Skin epidermis (tissue), 12 donors: Measurements from ENCODE around the gene RCSD1.
A peak's percentile ranks its signal among the peaks of the same experiment; 100 is the strongest.

Source experiments
- H3K27ac ChIP-seq, 21 experiments: fragments of 200-600 bp; sonication (generic) in 11 of 21; one replicate each; pipeline ENCODE4 v1.5.0; 2020; ENCODE audit warnings: mild to moderate bottlenecking in 3 of 21, inconsistent platforms in 2 of 21, moderate library complexity in 2 of 21
- H3K4me3 ChIP-seq, 7 experiments: fragments of 200-600 bp; sonication (generic) in 2 of 7; one replicate each; pipeline ENCODE4 v1.5.0; 2020; ENCODE audit warnings: inconsistent platforms in 2 of 7, mild to moderate bottlenecking in 2 of 7, moderate library complexity in 1 of 7

RCSD1 gene

DNA sequence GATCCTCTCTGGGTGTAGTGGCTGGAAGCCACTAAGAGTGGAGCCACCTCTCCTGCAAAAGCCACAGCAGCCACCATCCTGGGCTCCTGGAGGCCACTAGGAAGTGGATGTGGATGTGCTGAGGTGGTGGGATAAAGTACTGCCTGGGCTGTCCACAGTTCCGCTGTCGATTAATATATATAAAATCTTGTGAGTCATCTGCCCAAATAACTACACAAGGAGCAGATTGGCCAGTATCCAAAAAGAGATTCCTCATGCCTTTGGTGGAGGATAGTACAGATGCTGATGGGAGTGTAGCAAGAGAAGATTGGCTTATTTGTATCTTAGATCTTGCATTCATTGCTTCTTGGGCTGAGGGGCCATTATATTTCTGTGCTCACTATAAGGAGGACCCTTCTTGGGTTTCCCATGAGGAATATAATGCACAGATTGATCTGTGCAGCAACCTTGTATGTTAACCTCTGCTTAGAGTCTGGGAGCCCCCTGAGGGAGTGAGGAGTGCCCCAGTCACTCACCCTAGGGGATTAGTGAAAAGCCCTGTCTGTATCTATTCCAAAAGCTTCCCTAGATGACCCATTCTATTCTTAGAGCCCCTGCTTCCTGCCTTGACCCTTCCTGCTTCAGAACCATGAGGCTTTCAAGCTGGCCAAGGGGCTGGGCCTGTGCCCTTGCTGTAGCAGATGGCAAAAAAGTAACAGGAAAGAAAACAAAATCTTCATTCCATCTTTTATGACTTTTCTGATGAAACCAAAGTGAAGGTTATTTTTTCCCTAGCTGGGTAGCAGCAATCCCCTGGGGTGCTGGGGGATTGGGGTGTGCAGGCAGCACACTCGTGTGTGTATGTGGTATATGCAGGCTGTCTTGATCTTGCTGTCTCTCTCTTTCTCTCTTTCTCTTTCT lies 31.7 kb downstream of the RCSD1 start:
- peak overlapping the region in 5 of 21 experiments; percentile 11 to 50 (median 18) for H3K27ac ChIP-seq
- H3K4me3 ChIP-seq: no peak overlapping the region

DNA sequence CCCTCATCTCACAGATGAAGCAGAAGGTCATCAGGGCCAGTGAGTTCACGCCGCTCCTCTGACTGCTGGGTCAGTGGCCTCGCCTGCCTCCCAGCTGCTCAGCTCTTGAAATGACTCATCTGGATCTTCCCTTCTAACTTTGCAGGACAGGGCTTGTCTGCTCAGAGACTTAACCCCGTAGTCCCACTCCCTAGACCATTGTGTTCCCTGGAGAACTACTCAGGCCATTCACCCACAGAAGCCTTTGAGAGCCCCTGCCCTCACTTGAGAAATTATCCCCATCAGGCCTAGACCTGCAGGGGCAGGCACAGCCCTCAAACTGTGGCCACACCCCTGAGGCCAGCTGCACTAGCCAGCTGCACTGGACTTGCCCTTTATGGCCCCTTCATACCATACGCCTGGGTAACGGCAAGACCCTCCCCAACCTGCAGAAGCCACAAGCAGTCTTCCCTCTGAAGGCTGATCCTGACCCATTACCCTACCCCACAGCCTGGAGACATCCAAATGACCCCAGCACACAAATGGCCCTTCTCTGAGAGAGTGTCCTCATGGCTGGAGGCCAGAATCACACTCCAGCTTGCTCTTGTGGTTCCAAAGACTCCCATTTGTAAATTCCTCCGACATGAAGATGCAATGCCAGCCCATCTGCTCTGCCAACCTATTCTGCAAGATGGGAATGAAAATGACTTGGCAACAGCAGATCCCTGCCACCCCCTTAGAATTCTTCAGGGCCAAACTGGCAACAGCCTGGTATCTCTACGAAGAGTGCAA lies 33.2 kb downstream of the RCSD1 start:
- Histone ChIP-seq H3K4me3 (no peak overlapping the region), H3K27ac (peak overlapping the region in 3 of 21 experiments; percentile 18 to 50 (median 21))

- no peak overlapping the region for H3K27ac ChIP-seq
- H3K4me3 ChIP-seq: no peak overlapping the region
These were observed 35.4 kb downstream of the RCSD1 start for GRCh38 chr1:167665469-167665868.

- Histone ChIP-seq H3K4me3 (no peak overlapping the region), H3K27ac (no peak overlapping the region)
These were observed 36.4 kb downstream of the RCSD1 start for GRCh38 chr1:167666416-167666815.

- no peak overlapping the region for H3K27ac ChIP-seq
- H3K4me3 ChIP-seq: no peak overlapping the region
These were observed 37.5 kb downstream of the RCSD1 start for GRCh38 chr1:167667536-167667935.

- no peak overlapping the region for H3K27ac ChIP-seq
These were observed 38.1 kb downstream of the RCSD1 start for GRCh38 chr1:167668108-167668507.

GRCh38 chr1:167669209-167670124 lies 39.4 kb downstream of the RCSD1 start:
- Histone ChIP-seq H3K27ac (no peak overlapping the region), H3K4me3 (no peak overlapping the region)

More at GRCh38 chr1:167668108-167668507, 38.1 kb downstream of the RCSD1 start:
- H3K4me3 ChIP-seq: no peak overlapping the region

- Histone ChIP-seq H3K4me3 (no peak overlapping the region), H3K27ac (no peak overlapping the region)
These were observed 40.5 kb downstream of the RCSD1 start for GRCh38 chr1:167670563-167670962.

DNA sequence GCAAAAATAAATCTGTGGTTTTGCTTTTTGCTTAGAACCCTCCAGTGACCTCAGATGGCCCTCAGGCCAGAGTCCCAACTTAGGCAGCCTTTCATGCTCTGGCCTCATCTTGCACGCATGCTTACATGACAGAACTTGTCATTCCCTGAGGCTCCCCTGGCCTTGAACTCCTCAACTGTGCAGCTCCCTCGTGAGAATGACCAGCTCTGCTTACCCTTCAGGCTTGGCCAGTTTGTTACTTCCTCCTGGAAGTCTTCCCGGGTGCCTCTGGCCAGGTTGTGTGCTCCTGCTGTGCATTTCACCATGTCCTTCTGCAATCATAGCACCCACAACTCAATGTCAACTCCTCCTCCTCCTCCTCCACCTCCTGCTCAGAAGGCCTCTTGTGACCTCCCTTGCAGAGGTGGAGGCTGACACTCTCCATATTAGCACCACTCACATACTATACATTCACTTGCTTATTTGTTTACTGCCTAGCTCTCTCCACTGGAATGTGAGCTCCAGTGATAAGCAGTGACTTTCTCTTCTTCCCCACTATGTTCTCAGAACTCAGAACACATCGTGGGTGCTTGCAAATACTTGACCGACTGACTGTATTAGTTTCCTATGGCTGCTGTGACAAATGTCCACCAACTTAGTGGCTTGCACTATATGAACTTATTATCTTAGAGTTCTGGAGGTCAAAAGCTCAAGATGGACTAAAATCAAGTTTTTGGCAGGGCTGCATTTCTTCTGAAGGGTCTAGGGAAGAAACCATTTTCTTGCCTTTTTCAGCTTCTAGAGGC lies 41.9 kb downstream of the RCSD1 start:
- Histone ChIP-seq H3K4me3 (no peak overlapping the region), H3K27ac (no peak overlapping the region)

DNA sequence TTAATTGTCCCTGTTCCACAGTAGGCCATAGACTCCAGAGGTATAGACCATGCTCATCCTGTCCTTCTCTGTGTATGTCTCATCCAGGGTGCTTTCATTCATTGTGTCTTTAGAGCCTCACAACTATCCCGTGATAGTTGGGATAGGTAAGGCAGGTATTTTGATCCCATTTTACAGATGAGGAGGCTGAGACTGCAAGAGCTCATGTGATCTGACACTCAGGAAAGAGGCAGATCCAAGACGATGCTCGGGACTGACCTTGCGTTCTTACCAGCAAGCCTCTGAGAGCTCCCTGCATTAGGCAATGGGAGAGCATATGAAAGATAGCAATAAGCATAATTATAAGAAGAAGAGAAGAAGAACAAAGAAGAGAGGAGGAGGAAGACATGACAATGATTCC lies 42.8 kb downstream of the RCSD1 start:
- Histone ChIP-seq H3K4me3 (no peak overlapping the region), H3K27ac (no peak overlapping the region)

GRCh38 chr1:167673265-167673664 lies 43.2 kb downstream of the RCSD1 start:
- no peak overlapping the region for H3K27ac ChIP-seq
- H3K4me3 ChIP-seq: no peak overlapping the region

DNA sequence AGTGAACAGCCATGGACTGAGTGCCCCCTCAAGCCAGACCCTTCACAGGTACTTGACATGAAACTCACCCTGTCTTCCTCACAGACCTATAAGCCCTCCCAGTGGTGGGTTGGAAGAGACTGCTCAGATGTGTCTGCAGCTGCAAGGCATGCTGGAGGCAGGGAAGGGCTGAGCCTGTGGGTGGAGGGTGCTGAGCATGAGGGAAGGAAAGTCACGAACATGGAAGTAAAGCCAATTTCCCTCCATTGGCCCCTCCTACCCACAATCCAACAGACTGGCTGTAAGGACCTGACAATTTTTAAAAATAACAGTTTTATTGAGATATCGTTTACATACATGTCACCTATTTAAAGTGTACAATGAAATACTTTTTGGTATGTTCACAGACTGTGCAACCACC lies 44.1 kb downstream of the RCSD1 start:
- H3K27ac ChIP-seq: no peak overlapping the region
- H3K4me3 ChIP-seq: no peak overlapping the region

- Histone ChIP-seq H3K27ac (no peak overlapping the region), H3K4me3 (no peak overlapping the region)
These were observed 45.4 kb downstream of the RCSD1 start for GRCh38 chr1:167675440-167675839.

DNA sequence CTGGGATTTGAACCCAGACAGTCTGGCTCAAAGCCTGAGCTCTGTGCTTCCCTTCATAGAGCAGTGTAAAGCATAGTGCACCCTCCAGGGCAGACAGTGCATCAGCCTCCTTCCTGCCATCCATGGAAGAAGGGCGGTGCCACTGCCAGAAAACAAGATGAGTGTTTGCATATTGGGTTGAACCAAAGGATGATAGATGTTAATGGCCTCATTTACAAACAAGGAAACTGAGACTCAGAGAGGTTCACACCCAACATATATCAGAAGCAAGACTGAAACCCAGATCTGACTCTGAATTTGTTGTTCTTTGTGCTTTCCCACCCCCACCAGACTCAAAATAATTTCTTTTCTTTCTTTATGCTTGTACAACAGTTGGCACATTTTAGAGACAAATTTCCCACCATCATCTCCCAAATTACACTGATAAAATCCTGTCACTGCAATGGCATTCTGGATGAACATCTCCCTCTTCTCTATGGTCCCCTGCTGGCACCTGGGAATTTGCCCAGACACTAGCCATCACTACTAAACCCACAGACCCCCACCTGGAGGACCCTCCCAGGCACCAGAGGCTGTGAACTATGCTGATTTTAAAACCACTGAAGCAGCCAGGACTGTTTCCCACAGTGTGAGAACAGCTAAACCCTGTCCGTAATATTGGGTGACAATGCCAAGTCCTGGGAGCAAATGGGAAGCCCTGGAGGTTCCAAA lies 46.3 kb downstream of the RCSD1 start:
- no peak overlapping the region for H3K27ac ChIP-seq
- no peak overlapping the region for H3K4me3 ChIP-seq

GRCh38 chr1:167676916-167677848 lies 47.1 kb downstream of the RCSD1 start:
- Histone ChIP-seq H3K4me3 (no peak overlapping the region), H3K27ac (no peak overlapping the region)

GRCh38 chr1:167678422-167678821 lies 48.4 kb downstream of the RCSD1 start:
- H3K27ac ChIP-seq: no peak overlapping the region
- H3K4me3 ChIP-seq: no peak overlapping the region

DNA sequence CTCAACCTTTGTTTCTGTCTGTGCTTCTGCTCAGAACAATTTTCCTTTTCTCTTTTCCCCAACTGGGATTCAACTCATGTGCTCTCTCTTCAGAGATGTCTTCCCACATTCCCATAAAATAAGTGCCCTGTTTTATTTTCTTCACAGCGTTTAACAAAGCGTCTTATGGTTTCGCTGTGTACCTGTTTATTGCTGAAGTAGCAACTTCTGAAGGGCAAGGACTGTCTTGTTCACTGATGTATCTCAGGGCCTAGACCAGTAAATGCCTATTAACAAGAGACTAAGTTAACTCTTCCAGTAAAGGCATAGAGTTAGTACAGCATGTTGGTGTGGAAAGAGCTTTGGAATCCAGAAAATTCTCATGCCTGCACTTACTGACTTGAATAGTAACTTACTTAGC lies 48.8 kb downstream of the RCSD1 start:
- Histone ChIP-seq H3K4me3 (no peak overlapping the region), H3K27ac (no peak overlapping the region)
